Progenitor cell of endocrine pancreas (in vitro differentiated cells): ENCODE measurements around the gene SORCS2. TPM values are rescaled to one million over a fixed set of nuclear protein-coding genes. Genes with fewer than 3 reads are reported as not detected.

Source experiments
- DNase-seq: peaks from one replicate; pipeline ENCODE4 v3.0.0; 2021; ENCODE audit warnings: low spot score; ENCODE audit not compliant: unreplicated experiment
- H3K27ac Mint-ChIP-seq: 2 replicates; pipeline ENCODE4 v1.8.0; 2021; ENCODE audit warnings: mild to moderate bottlenecking, moderate library complexity, mixed read lengths
- H3K27me3 Mint-ChIP-seq: 2 replicates; pipeline ENCODE4 v1.8.0; 2021; ENCODE audit warnings: mixed read lengths
- H3K36me3 Mint-ChIP-seq: 2 replicates; pipeline ENCODE4 v1.8.0; 2022; ENCODE audit warnings: mixed read lengths; ENCODE audit not compliant: insufficient read depth
- H3K4me1 Mint-ChIP-seq: 2 replicates; pipeline ENCODE4 v1.8.0; 2021; ENCODE audit warnings: low read depth, mixed read lengths
- H3K4me3 Mint-ChIP-seq: 2 replicates; pipeline ENCODE4 v1.8.0; 2021; ENCODE audit warnings: low read depth, mild to moderate bottlenecking, moderate library complexity, mixed read lengths
- H3K9me3 Mint-ChIP-seq: 2 replicates; pipeline ENCODE4 v1.8.0; 2021; ENCODE audit warnings: low read depth, mixed read lengths
- total RNA-seq: library from RNA; stranded (reverse); gene quantifications from 2 replicates; pipeline ENCODE4 v1.2.1, GENCODE V29; 2021
- TF ChIP-seq, protein P1 (sequence below): fragments of 200-600 bp; sonication (generic); IDR thresholded peaks from one replicate; pipeline ENCODE4 v1.5.0; 2021; ENCODE audit warnings: antibody characterized with exemption, mild to moderate bottlenecking; ENCODE audit not compliant: unreplicated experiment

SORCS2 gene
- total RNA-seq, 1 donor from 2014 or later = 2.2 TPM

- peaks cover 13% of the 10 kb centered on the region for H3K27me3 Mint-ChIP-seq
- H3K9me3 Mint-ChIP-seq = peaks cover 14% of the 10 kb centered on the region
- DNase-seq = no peak
- TF ChIP-seq, protein P1, sequence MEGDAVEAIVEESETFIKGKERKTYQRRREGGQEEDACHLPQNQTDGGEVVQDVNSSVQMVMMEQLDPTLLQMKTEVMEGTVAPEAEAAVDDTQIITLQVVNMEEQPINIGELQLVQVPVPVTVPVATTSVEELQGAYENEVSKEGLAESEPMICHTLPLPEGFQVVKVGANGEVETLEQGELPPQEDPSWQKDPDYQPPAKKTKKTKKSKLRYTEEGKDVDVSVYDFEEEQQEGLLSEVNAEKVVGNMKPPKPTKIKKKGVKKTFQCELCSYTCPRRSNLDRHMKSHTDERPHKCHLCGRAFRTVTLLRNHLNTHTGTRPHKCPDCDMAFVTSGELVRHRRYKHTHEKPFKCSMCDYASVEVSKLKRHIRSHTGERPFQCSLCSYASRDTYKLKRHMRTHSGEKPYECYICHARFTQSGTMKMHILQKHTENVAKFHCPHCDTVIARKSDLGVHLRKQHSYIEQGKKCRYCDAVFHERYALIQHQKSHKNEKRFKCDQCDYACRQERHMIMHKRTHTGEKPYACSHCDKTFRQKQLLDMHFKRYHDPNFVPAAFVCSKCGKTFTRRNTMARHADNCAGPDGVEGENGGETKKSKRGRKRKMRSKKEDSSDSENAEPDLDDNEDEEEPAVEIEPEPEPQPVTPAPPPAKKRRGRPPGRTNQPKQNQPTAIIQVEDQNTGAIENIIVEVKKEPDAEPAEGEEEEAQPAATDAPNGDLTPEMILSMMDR = no peak
- H3K27ac Mint-ChIP-seq = no peak overlapping the region
- H3K4me3 Mint-ChIP-seq = no peak overlapping the region
- H3K4me1 Mint-ChIP-seq = peaks cover under 1% of the 10 kb centered on the region
- H3K36me3 Mint-ChIP-seq = peaks cover 8% of the 10 kb centered on the region
These were observed 475.9 kb downstream of the SORCS2 start for GRCh38 chr4:7668271-7668670.

GRCh38 chr4:7668826-7669225 is 476.5 kb downstream of the SORCS2 start:
- Mint-ChIP-seq H3K36me3 (peaks cover 8% of the 10 kb centered on the region), H3K4me3 (no peak overlapping the region), H3K27me3 (peaks cover 13% of the 10 kb centered on the region), H3K4me1 (peaks cover 2% of the 10 kb centered on the region), H3K27ac (no peak overlapping the region), H3K9me3 (peaks cover 14% of the 10 kb centered on the region)
- DNase-seq = no peak
- TF ChIP-seq, protein P1 = no peak

GRCh38 chr4:7672601-7673000 is 480.3 kb downstream of the SORCS2 start:
- no peak overlapping the region for H3K4me3 Mint-ChIP-seq
- TF ChIP-seq, protein P1 = no peak
- peaks cover 8% of the 10 kb centered on the region for H3K36me3 Mint-ChIP-seq
- no peaks in the 10 kb centered on the region for H3K27me3 Mint-ChIP-seq
- H3K27ac Mint-ChIP-seq = no peak overlapping the region
- no peak for DNase-seq
- peaks cover 14% of the 10 kb centered on the region for H3K9me3 Mint-ChIP-seq
- peaks cover 5% of the 10 kb centered on the region for H3K4me1 Mint-ChIP-seq

DNA sequence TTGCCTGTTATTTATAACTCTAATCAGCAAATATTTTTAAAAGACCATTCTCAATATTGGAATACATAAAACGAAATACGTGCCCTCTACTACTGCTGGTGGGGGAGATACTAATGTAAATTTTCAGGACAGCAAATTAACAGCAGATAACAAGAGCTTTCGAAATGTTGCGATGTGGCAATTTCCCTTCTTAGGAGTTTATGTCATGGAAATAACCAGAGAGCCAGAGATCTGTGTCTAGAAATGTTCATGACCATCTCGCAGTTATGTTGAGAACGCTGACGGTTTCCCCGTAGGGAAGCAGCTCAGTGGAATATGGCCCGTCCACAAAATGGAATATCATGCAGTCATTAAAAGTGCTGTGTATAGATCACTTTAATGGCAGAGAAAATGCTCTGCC is 480.8 kb downstream of the SORCS2 start:
- Mint-ChIP-seq H3K36me3 (peaks cover 8% of the 10 kb centered on the region), H3K4me3 (no peak overlapping the region), H3K27ac (no peak overlapping the region), H3K9me3 (peaks cover 14% of the 10 kb centered on the region), H3K4me1 (peaks cover 5% of the 10 kb centered on the region), H3K27me3 (peaks cover 2% of the 10 kb centered on the region)
- DNase-seq = no peak
- TF ChIP-seq, protein P1 = no peak

- Mint-ChIP-seq H3K9me3 (peaks cover 14% of the 10 kb centered on the region), H3K27ac (no peak overlapping the region), H3K4me3 (no peak overlapping the region), H3K27me3 (peaks cover 5% of the 10 kb centered on the region), H3K36me3 (peaks cover 8% of the 10 kb centered on the region), H3K4me1 (peaks cover 5% of the 10 kb centered on the region)
- DNase-seq = no peak
- TF ChIP-seq, protein P1 = no peak
These were observed 482.4 kb downstream of the SORCS2 start for GRCh38 chr4:7674706-7675105.
